Measurements from ENCODE around the gene PTCSC3. TPM values are rescaled to one million over a fixed set of nuclear protein-coding genes. Genes with fewer than 3 reads are reported as not detected.

PTCSC3 gene
- total RNA-seq, 4 donors from 2014 or later: not detected

GRCh38 chr14:36214476-36215216 lies 38.1 kb upstream of the PTCSC3 start:
- WGBS: 81% methylated on average over 5 of the region's 5 CpGs
- H3K9me3 ChIP-seq: no peaks in the 10 kb centered on the region
- DNase-seq (ENCODE audit: low spot score in 2 of 2): no peak
- no peak overlapping the region for H3K4me3 ChIP-seq
- H3K27ac ChIP-seq: no peak overlapping the region
- no peaks in the 10 kb centered on the region for H3K27me3 ChIP-seq
- no peaks in the 10 kb centered on the region for H3K36me3 ChIP-seq
- TF ChIP-seq POLR2A (IDR thresholded peaks at IDR 0.05) (no peak), POLR2AphosphoS5 (IDR thresholded peaks at IDR 0.05) (no peak), EP300 (IDR thresholded peaks at IDR 0.05) (no peak), CTCF (IDR thresholded peaks at IDR 0.05) (no peak)
- H3K4me1 ChIP-seq: no peaks in the 10 kb centered on the region

GRCh38 chr14:36212987-36213386 lies 36.5 kb upstream of the PTCSC3 start:
- no peaks in the 10 kb centered on the region for H3K4me1 ChIP-seq
- no peak for TF ChIP-seq POLR2AphosphoS5 (IDR thresholded peaks at IDR 0.05)
- no peak for TF ChIP-seq EP300 (IDR thresholded peaks at IDR 0.05)
- TF ChIP-seq CTCF (IDR thresholded peaks at IDR 0.05): no peak
- TF ChIP-seq POLR2A (IDR thresholded peaks at IDR 0.05): no peak
- H3K4me3 ChIP-seq: no peak overlapping the region
- H3K27me3 ChIP-seq: no peaks in the 10 kb centered on the region
- H3K36me3 ChIP-seq: no peaks in the 10 kb centered on the region
- H3K27ac ChIP-seq: no peak overlapping the region
- H3K9me3 ChIP-seq: no peaks in the 10 kb centered on the region
- WGBS: 97% methylated on average over 3 of the region's 3 CpGs
- no peak for DNase-seq (ENCODE audit: low spot score in 2 of 2)

- Histone ChIP-seq H3K9me3 (no peaks in the 10 kb centered on the region), H3K36me3 (no peaks in the 10 kb centered on the region), H3K4me3 (no peak overlapping the region), H3K27ac (no peak overlapping the region), H3K4me1 (no peaks in the 10 kb centered on the region), H3K27me3 (no peaks in the 10 kb centered on the region)
- DNase-seq (ENCODE audit: low spot score in 2 of 2): no peak
- WGBS: 41% methylated on average over 1 of the region's 1 CpG
- TF ChIP-seq POLR2AphosphoS5 (IDR thresholded peaks at IDR 0.05) (no peak), POLR2A (IDR thresholded peaks at IDR 0.05) (no peak), EP300 (IDR thresholded peaks at IDR 0.05) (no peak), CTCF (IDR thresholded peaks at IDR 0.05) (no peak)
Observed at GRCh38 chr14:36212577-36212976, 36.1 kb upstream of the PTCSC3 start.

GRCh38 chr14:36208690-36209278 lies 32.3 kb upstream of the PTCSC3 start:
- H3K27me3 ChIP-seq: no peaks in the 10 kb centered on the region
- H3K36me3 ChIP-seq: no peaks in the 10 kb centered on the region
- no peaks in the 10 kb centered on the region for H3K4me1 ChIP-seq
- no peak overlapping the region for H3K4me3 ChIP-seq
- H3K9me3 ChIP-seq: no peaks in the 10 kb centered on the region
- no peak for DNase-seq (ENCODE audit: low spot score in 2 of 2)
- WGBS: 54% methylated on average over 2 of the region's 2 CpGs
- TF ChIP-seq EP300 (IDR thresholded peaks at IDR 0.05) (no peak), CTCF (IDR thresholded peaks at IDR 0.05) (no peak)
- no peak overlapping the region for H3K27ac ChIP-seq

GRCh38 chr14:36207500-36207899 lies 31.0 kb upstream of the PTCSC3 start:
- Histone ChIP-seq H3K4me1 (no peaks in the 10 kb centered on the region), H3K4me3 (no peak overlapping the region), H3K9me3 (peaks cover 6% of the 10 kb centered on the region), H3K36me3 (no peaks in the 10 kb centered on the region), H3K27me3 (no peaks in the 10 kb centered on the region), H3K27ac (no peak overlapping the region)
- TF ChIP-seq CTCF (IDR thresholded peaks at IDR 0.05) (peak in 1 of 2 donors; percentile 9), POLR2AphosphoS5 (IDR thresholded peaks at IDR 0.05) (no peak)
- DNase-seq (ENCODE audit: low spot score in 2 of 2): no peak
- 83% methylated on average over 1 of the region's 1 CpG for WGBS
